Motor neuron (in vitro differentiated cells): ENCODE measurements around the gene P4HA1. TPM values are rescaled to one million over a fixed set of nuclear protein-coding genes. Genes with fewer than 3 reads are reported as not detected.
A peak's percentile ranks its signal among the peaks of the same experiment; 100 is the strongest.

Experiments
- ATAC-seq, 8 experiments: fragments of 200-7000 bp; cut with Tn5 transposase; replicated peaks in 6 of 8; 2 replicates each; pipeline ENCODE4 v1.8.0; 2021; ENCODE audit warnings: mild to moderate bottlenecking in 8 of 8, moderate library complexity in 8 of 8
- H3K27ac ChIP-seq, 2 donors: fragments of 250-450 bp; sonication (Bioruptor Pico); 2 replicates each; pipeline ENCODE4 v1.9.0; 2021; ENCODE audit warnings: antibody characterized with exemption in 2 of 2, mild to moderate bottlenecking in 2 of 2, moderate library complexity in 1 of 2
- H3K4me1 ChIP-seq, 2 donors: fragments of 250-450 bp; sonication (Bioruptor Pico); replicated peaks in 1 of 2; 2 replicates each; pipeline ENCODE4 v1.6.1; 2021; ENCODE audit warnings: antibody characterized with exemption in 2 of 2, mild to moderate bottlenecking in 2 of 2, moderate library complexity in 1 of 2
- H3K4me3 ChIP-seq, 5 donors: fragments of 250-450 bp; sonication (Bioruptor Pico); 2 replicates each; pipeline ENCODE4 v1.9.0; 2021; ENCODE audit warnings: antibody characterized with exemption in 5 of 5, mild to moderate bottlenecking in 5 of 5, moderate library complexity in 4 of 5
- WGBS, 10 experiments: fragments of 450-650 bp; shearing (Covaris generic); methylation state at CpG; one replicate each; pipeline ENCODE4 v1.0.0; 2022; 5-methylcytosine and 5-hydroxymethylcytosine counted together
- in situ Hi-C, 9 experiments: fragments of 400-800 bp; cut with MboI; loops; one replicate each; pipeline ENCODE4 v1.15.0; 2021; ENCODE audit warnings: low sequenced_read_pairs in 9 of 9, low pct_unique_long_range_greater_than_20kb in 2 of 9; ENCODE audit not compliant: unreplicated experiment in 9 of 9
- total RNA-seq, 8 experiments: library from RNA; unstranded; fragments of 300-600 nt; gene quantifications; 2 replicates each; pipeline versions ENCODE4 v1.2.3 to v1.2.4, GENCODE V29; 2022

Gene P4HA1
- total RNA-seq = 100 to 1,000 TPM in 4 of 8 experiments, 10 to 100 TPM in 4; 12.8 to 163 (median 82.2) TPM

DNA sequence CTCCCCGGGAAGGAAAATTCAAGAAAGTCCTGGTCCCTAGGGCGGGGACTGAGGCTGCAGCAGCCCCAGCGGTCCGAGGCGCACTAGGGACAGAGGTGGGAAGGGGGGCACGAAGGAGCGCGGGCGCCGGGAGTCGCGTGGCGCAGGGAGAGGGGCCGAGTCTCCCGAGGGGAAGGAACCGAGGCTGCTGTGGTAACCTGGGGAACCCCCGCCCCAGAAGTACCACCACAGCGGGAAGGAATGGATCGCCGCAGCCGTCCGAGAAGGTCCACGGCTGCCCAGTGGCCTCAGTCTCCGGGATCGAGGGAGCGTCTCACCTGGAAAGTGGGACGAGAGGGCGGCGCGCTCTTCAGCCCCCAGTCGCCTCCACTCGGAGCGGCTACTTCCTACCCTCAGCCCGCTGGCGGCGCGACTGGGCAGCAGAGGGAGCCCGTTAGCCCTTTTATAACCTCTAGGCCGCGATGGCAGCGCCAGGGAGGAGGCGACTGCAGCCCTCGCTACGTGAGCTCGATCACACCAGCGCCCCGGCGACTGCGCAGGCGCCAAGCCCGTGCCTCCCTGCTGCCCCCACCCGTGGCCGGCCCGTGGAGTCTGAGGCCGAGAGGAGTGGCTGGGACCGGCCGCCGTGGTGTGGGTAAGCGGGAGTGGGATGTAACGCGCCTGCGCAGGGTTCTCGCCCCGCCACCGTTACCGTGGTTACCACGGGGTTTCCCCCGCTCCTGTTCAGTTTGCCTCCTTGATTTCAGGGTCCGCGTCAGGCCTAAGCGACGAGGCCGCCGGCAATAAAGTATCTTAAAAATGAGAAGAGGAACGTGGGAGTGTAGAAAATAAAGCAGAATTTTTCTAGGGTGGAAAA is at the start of gene P4HA1:
Gene P4HA1, minus strand, starts transcription at position 418 of the 856 bp plus-strand sequence. CDS start 21,983 bp downstream, outside the sequence.
- in situ Hi-C loops = no loop called here
- WGBS, 10 experiments = 0 to 5% (median 0%) methylated on average over 1 to 28 of the region's 75 CpGs; no CpG with 5 or more reads in 2 of the 10 experiments
- Histone ChIP-seq H3K4me3 (peak within 1 kb of the TSS; percentile 55 to 76 (median 62)), H3K4me1 (peaks cover 6 to 18% of the 10 kb centered on the region in 2 donors), H3K27ac (peak within 1 kb of the TSS; percentile 71 to 72)
- peak; percentile 80 to 96 (median 92) for ATAC-seq

DNA sequence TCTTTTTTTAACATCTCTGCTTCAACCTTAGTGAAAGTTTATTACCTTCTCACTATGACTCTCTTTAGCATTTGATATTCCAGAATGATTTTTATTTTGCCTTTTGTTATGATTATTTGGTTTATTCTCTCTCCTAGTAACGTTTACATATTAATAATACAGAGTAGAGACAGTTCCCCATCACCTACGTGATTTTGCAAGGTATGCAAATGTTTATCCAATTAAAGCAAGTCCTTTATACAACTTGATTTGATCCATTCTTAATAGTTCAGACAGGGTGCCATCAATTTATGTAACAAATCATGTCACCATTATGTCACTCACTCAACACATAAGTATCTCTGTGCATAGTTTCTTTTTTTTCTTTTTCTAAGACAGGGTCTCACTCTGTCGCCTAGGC is 44.9 kb upstream of the P4HA1 start:
- in situ Hi-C loops = no loop called here
- Histone ChIP-seq H3K27ac (no peak overlapping the region), H3K4me1 (no peaks in the 10 kb centered on the region), H3K4me3 (no peak overlapping the region)
- WGBS, 10 experiments = 77 to 100% (median 92%) methylated on average over 2 to 3 of the region's 3 CpGs; no CpG with 5 or more reads in 1 of the 10 experiments
- ATAC-seq = no peak

DNA sequence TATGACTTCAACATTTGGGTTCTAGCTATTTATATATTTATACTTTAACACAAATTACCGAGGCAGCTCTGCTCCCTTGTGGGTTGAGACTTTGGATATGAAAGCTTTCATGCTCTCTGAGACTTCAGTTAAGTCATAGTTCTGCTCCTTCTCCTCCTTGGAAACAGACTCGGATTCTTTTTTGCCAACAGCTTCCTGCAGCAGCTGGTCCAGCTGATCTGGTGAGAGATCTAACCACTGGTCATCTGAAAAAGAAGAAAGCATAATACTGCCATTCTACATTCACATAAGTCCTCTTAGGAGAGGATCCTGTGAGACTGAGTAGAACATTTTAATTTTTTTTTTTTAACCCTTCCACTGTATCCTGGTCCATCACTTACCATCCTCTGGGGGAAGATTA is 42.6 kb upstream of the P4HA1 start:
- H3K27ac ChIP-seq = no peak overlapping the region
- ATAC-seq = no peak
- WGBS, 10 experiments = 0 to 100% (median 93%) methylated on average over 1 to 2 of the region's 2 CpGs
- in situ Hi-C loops = no loop called here
- no peak overlapping the region for H3K4me3 ChIP-seq
- no peaks in the 10 kb centered on the region for H3K4me1 ChIP-seq

DNA sequence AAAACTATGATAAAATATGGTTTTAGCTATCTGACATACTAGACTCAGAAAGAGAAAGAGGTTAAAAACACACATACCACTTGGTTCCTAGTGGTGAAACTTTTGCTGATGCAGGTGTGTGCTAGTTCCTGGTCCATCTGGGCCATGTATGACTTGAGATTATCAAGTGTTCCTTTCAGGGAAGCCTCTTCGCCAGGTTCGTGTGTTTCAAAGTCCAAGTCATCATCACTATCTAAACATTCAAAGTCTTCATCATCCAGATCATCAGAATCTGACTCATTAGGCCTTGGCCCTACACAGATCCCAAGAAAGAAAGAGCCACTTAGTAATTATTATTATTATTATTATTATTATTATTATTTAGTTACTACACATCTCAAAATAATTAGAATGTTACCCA is 40.0 kb upstream of the P4HA1 start:
- H3K4me1 ChIP-seq = no peaks in the 10 kb centered on the region
- H3K27ac ChIP-seq = no peak overlapping the region
- no peak for ATAC-seq
- in situ Hi-C loops = no loop called here
- WGBS, 10 experiments = 80 to 100% (median 97%) methylated on average over 2 of the region's 2 CpGs; no CpG with 5 or more reads in 4 of the 10 experiments
- no peak overlapping the region for H3K4me3 ChIP-seq

- Histone ChIP-seq H3K4me1 (no peaks in the 10 kb centered on the region), H3K4me3 (no peak overlapping the region), H3K27ac (no peak overlapping the region)
- no peak for ATAC-seq
- WGBS, 10 experiments = 70 to 100% (median 98%) methylated on average over 1 to 3 of the region's 3 CpGs
- in situ Hi-C loops = no loop called here
Observed at GRCh38 chr10:73134727-73135126, 38.1 kb upstream of the P4HA1 start.

- 83 to 95% (median 93%) methylated on average over 2 of the region's 2 CpGs; no CpG with 5 or more reads in 6 of the 10 experiments for WGBS, 10 experiments
Observed at GRCh38 chr10:73131913-73132686, 35.4 kb upstream of the P4HA1 start.

DNA sequence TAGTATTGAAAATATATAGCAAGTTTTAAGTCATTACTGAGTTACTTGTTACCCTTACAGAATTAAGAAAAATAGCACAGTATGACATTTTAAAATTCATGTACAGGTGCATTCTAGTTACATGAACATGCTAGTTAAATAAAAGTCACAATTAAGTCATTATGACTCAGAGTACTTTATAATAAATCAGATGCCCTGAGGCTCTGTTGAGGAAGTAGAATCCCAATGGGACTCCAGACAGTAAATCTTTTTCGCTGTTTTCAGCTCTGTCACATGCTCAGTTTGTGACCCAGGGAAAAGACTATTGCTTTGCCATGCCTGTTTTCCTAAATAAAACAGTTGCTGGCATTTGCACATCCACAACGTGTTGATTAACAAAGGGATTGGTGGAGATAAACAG is 34.6 kb upstream of the P4HA1 start:
- no peak overlapping the region for H3K27ac ChIP-seq
- ATAC-seq = peak in 6 of 8 experiments; percentile 55 to 86 (median 78)
- 0 to 83% (median 69%) methylated on average over 1 to 2 of the region's 2 CpGs; no CpG with 5 or more reads in 2 of the 10 experiments for WGBS, 10 experiments
- no peak overlapping the region for H3K4me3 ChIP-seq
- in situ Hi-C loops = no loop called here
- H3K4me1 ChIP-seq = no peaks in the 10 kb centered on the region

More at GRCh38 chr10:73131913-73132686, 35.4 kb upstream of the P4HA1 start:
- Histone ChIP-seq H3K27ac (no peak overlapping the region), H3K4me3 (no peak overlapping the region), H3K4me1 (no peaks in the 10 kb centered on the region)
- ATAC-seq = no peak
- in situ Hi-C loops = no loop called here

- in situ Hi-C loops = no loop called here
- Histone ChIP-seq H3K4me1 (no peaks in the 10 kb centered on the region), H3K4me3 (no peak overlapping the region), H3K27ac (no peak overlapping the region)
- 67 to 100% (median 91%) methylated on average over 1 to 2 of the region's 2 CpGs; no CpG with 5 or more reads in 6 of the 10 experiments for WGBS, 10 experiments
- ATAC-seq = peak in 2 of 8 experiments; percentile 26 to 38
Observed at GRCh38 chr10:73126343-73126742, 29.7 kb upstream of the P4HA1 start.

- ATAC-seq = no peak
- H3K4me3 ChIP-seq = no peak overlapping the region
- WGBS, 10 experiments = 94 to 100% (median 99%) methylated on average over 1 to 4 of the region's 4 CpGs; no CpG with 5 or more reads in 2 of the 10 experiments
- H3K27ac ChIP-seq = no peak overlapping the region
- in situ Hi-C loops = no loop called here
- no peaks in the 10 kb centered on the region for H3K4me1 ChIP-seq
Observed at GRCh38 chr10:73119952-73120351, 23.3 kb upstream of the P4HA1 start.

GRCh38 chr10:73119457-73119856 is 22.8 kb upstream of the P4HA1 start:
- no peaks in the 10 kb centered on the region for H3K4me1 ChIP-seq
- no peak overlapping the region for H3K27ac ChIP-seq
- no peak for ATAC-seq
- in situ Hi-C loops = no loop called here
- no peak overlapping the region for H3K4me3 ChIP-seq
- 0 to 100% (median 83%) methylated on average over 1 of the region's 1 CpG; no CpG with 5 or more reads in 1 of the 10 experiments for WGBS, 10 experiments

- H3K4me3 ChIP-seq = no peak overlapping the region
- in situ Hi-C loops = no loop called here
- no peaks in the 10 kb centered on the region for H3K4me1 ChIP-seq
- no peak overlapping the region for H3K27ac ChIP-seq
- WGBS, 10 experiments = 4 to 76% (median 53%) methylated on average over 2 to 5 of the region's 5 CpGs; no CpG with 5 or more reads in 1 of the 10 experiments
- peak in 2 of 8 experiments; percentile 74 to 95 for ATAC-seq
Observed at GRCh38 chr10:73117976-73118743, 21.5 kb upstream of the P4HA1 start.

DNA sequence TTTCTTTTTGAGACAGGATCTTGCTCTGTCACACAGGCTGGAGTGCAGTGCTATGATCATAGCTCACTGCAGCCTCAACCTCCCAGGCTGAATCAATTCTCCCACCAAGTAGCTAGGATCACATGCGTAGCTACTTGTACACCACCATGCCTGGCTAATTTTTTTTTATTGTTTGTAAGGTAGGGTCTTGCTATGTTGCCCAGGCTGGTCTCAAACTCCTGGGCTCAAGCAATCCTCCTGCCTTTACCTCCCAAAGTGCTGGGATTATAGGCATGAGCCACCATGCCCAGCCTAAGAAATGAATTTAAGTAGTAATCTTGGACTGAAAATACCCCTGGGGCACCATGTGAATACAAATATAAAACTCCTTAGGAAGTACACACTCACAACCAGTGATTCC is 19.4 kb upstream of the P4HA1 start:
- no peaks in the 10 kb centered on the region for H3K4me1 ChIP-seq
- in situ Hi-C loops = no loop called here
- no peak overlapping the region for H3K4me3 ChIP-seq
- WGBS, 10 experiments = 91 to 100% (median 100%) methylated on average over 1 of the region's 1 CpG; no CpG with 5 or more reads in 4 of the 10 experiments
- no peak for ATAC-seq
- no peak overlapping the region for H3K27ac ChIP-seq
